A172 (cell line): ENCODE measurements around the gene N4BP2L2. TPM values are rescaled to one million over a fixed set of nuclear protein-coding genes. Genes with fewer than 3 reads are reported as not detected.
A peak's percentile ranks its signal among the peaks of the same experiment; 100 is the strongest.

Experiments
- DNase-seq: peaks from one replicate; pipeline ENCODE4 v3.0.0-alpha.2; 2015; ENCODE audit warnings: low spot score
- total RNA-seq: library from RNA; depleted of rRNA; stranded (reverse); fragments of >200 nt; shearing (Covaris generic); gene quantifications from 2 replicates; pipeline ENCODE4 v1.2.3, GENCODE V29; 2014

Gene N4BP2L2
- total RNA-seq, 1 experiment from 2014 or later: 81.2 TPM

- no peak for DNase-seq
Observed at GRCh38 chr13:32530841-32531253, 7.7 kb downstream of the N4BP2L2 start.

- no peak for DNase-seq
Observed at GRCh38 chr13:32528358-32528757, 10.2 kb downstream of the N4BP2L2 start.

GRCh38 chr13:32527151-32527550, 11.4 kb downstream of the N4BP2L2 start:
- no peak for DNase-seq

- DNase-seq: no peak
Observed at GRCh38 chr13:32525766-32526165, 12.8 kb downstream of the N4BP2L2 start.

GRCh38 chr13:32515246-32515645, 23.3 kb downstream of the N4BP2L2 start:
- no peak for DNase-seq

- no peak for DNase-seq
Observed at GRCh38 chr13:32511482-32511881, 27.1 kb downstream of the N4BP2L2 start.

GRCh38 chr13:32504876-32505275, 33.7 kb downstream of the N4BP2L2 start:
- DNase-seq: no peak

- DNase-seq: no peak
Observed at GRCh38 chr13:32504263-32504662, 34.3 kb downstream of the N4BP2L2 start.

GRCh38 chr13:32503727-32504126, 34.9 kb downstream of the N4BP2L2 start:
- DNase-seq: no peak

GRCh38 chr13:32501064-32501463, 37.5 kb downstream of the N4BP2L2 start:
- peak; percentile 19 for DNase-seq

- DNase-seq: no peak
Observed at GRCh38 chr13:32499538-32500210, 38.9 kb downstream of the N4BP2L2 start.

GRCh38 chr13:32497589-32497988, 41.0 kb downstream of the N4BP2L2 start:
- DNase-seq: no peak

- DNase-seq: no peak
Observed at GRCh38 chr13:32496599-32497160, 41.9 kb downstream of the N4BP2L2 start.

- no peak for DNase-seq
Observed at GRCh38 chr13:32495841-32496240, 42.8 kb downstream of the N4BP2L2 start.

GRCh38 chr13:32495429-32495828, 43.2 kb downstream of the N4BP2L2 start:
- DNase-seq: no peak

- DNase-seq: no peak
Observed at GRCh38 chr13:32491028-32491427, 47.6 kb downstream of the N4BP2L2 start.

GRCh38 chr13:32476892-32477291, 61.7 kb downstream of the N4BP2L2 start:
- DNase-seq: no peak

- DNase-seq: no peak
Observed at GRCh38 chr13:32476021-32476731, 62.4 kb downstream of the N4BP2L2 start.

- DNase-seq: no peak
Observed at GRCh38 chr13:32474999-32475792, 63.4 kb downstream of the N4BP2L2 start.

- no peak for DNase-seq
Observed at GRCh38 chr13:32473650-32474049, 64.9 kb downstream of the N4BP2L2 start.

- no peak for DNase-seq
Observed at GRCh38 chr13:32472194-32472621, 66.4 kb downstream of the N4BP2L2 start.
